Measurements from ENCODE around the gene ADGRG6.

Gene ADGRG6

DNA sequence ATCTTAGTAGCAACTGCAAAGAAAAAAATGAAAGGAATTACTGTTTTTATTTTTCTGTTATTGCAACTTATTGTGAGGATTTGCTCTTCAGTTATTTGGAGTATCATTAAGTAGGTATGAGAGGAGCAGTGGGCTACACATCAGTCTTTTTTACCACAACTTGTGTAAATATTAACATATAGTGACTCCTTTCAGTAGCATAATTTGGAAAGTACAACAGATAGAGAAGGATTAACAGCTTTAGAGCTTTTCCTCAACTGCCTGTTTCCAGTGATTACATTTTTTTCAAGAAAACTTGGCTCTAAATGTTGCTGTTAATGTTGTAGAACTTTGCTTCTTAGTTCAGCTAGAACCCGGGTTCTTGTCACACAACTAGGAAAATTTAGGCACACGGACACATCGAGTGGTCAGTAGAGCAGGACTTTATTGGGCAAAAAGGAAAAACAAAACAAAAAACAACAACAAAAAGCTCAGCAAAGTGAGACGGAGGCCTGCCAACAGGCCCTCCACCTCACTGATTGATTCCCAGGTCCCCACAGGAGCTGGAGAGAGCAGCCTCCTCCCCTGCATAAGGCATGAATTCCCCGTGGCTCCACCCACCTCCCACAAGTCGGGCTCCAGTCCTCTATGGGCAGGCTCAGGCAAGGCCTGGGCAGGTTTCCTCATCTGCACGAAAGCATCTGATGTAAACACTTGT, 75.1 kb downstream of the ADGRG6 start:
- DNase-seq: no peak

- no peak for DNase-seq
Observed at GRCh38 chr6:142377497-142377848, 75.7 kb downstream of the ADGRG6 start.

GRCh38 chr6:142378138-142378875, 76.5 kb downstream of the ADGRG6 start:
- DNase-seq: peak; percentile 44 to 79 (median 64)

GRCh38 chr6:142380626-142381025, 78.8 kb downstream of the ADGRG6 start:
- DNase-seq: peak; percentile 55 to 70 (median 62)

DNA sequence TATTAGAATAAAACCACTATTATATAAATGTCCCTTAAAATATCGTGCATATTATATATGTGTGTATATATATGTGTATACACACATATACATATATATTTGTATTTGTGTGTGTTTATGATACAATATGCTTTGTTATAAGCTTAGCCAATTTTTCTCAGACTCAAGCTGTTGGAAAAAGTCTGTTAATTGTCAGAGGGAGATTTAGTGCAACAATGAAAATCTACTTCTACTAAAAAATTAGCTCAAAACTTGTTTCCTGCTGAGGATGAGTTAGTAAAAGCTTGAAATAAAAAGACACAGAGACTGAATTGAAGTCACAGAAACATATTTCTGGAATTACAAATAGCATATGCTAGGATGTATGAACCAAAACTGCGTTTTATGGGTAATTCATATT, 79.4 kb downstream of the ADGRG6 start:
- no peak for DNase-seq

- DNase-seq: no peak
Observed at GRCh38 chr6:142381845-142382378, 80.1 kb downstream of the ADGRG6 start.

- DNase-seq: no peak
Observed at GRCh38 chr6:142384519-142385254, 82.9 kb downstream of the ADGRG6 start.

DNA sequence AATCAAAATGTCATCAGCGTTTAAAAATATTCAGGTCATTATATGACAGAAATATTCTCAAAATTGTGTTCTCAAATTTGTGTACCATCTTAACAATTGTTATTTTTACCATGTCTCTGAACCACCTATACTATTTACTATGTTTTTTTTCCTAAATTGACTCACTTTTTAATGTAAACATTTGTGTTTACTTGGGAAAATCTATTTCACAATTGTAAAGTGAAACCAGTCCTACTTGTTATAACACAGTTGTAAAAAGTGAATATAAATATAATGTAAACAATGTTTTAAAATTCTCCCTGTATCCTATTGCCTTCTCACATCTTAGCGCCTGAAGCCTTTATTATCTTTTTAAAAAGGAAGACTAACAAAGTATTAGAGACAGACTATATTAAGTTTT, 83.5 kb downstream of the ADGRG6 start:
- no peak for DNase-seq

DNA sequence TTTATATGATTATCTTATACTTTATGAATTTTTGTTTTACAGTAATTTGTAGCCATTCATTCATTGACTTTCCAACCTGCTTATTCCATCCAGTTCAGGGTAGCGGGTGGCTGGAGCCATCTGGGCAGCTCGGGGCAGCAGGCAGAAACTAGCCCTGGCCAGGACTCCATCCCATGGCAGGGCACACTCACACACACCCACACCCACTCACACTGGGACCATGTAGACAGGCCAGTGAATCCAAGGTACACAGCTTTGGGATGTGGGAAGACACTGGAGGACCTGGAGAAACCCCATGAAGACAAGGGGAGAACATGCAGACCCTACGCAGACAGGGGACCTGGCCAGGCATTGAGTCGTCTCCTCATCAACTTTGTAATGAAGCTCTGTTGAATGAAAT, 84.8 kb downstream of the ADGRG6 start:
- no peak for DNase-seq

DNA sequence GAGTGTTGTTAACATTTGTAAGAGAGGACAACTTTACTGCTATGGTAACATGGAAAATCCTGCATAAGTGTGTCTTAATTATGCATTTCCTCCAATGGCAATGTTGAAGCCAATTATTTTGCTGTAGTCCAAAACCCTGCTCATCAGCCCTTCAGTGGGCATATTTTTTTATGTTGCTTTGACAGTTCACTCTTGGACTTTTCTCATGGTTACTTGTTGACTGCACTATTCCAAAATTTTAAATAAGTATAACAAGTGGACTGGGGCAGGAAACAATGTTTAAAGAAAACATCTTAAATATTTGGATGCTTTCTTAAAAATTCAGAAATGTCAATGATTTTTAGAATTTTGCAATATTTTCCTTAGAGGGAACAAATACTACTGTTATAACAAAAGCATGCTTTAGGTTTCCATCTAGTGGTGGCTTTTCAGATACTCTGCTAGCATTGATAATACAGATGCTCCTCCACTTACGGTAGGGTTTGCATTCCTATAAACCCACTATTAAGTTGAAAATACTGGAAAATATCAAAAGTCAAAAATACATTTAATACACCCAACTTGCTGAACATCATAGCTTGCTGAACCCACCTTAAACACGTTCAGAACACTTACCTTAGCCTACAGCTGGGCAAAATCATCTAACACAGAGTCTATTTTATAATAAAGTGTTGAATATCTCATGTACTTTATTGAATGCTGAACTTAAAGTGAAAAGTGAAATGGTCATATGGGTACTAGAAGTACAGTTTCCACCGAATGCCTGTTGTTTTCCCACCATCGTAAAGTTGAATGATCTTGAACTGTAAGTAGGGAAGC, 86.4 kb downstream of the ADGRG6 start:
- peak; percentile 42 to 76 (median 58) for DNase-seq

DNA sequence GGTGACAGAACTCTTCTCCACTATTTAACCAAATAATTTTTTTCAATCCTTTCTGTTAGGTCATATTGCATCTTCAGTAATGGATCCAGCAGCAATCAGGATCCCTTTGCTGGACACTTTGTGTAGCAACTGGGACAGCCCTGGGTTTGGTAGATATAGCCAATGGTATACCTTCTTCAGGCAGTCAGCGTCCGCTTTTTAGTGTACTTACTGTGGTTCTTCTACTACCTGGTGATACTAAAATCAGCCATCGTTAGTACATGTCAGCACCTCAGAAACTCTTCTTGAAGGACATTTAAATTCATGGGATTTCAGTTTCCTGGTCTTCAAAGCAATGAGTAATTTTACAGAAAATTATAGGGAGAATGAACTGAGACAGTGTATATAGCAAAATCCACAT, 93.5 kb downstream of the ADGRG6 start:
- DNase-seq: no peak

DNA sequence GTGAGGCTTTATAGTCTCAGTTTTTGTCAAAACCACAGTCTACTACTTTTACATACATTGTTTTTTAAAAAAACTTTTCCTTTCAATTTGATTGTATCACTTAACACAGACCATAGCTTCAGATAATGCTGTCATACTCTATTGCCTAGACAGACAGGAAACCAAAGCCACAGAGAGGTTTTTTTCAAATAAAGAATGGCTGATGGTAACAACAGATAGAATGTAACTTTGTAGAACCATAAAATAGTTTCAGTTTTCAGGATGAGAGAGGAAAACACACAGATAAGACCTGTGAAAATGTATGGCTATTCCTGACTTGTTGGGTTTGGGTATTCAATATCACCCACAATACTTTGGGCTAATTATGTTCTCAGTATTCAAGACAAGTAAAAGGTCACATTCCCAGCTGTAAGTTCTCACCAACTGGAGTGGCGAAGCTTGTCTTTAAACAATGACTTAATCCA, 94.0 kb downstream of the ADGRG6 start:
- no peak for DNase-seq

GRCh38 chr6:142398353-142398752, 96.5 kb downstream of the ADGRG6 start:
- DNase-seq: no peak

GRCh38 chr6:142399739-142400138, 97.9 kb downstream of the ADGRG6 start:
- no peak for DNase-seq

DNA sequence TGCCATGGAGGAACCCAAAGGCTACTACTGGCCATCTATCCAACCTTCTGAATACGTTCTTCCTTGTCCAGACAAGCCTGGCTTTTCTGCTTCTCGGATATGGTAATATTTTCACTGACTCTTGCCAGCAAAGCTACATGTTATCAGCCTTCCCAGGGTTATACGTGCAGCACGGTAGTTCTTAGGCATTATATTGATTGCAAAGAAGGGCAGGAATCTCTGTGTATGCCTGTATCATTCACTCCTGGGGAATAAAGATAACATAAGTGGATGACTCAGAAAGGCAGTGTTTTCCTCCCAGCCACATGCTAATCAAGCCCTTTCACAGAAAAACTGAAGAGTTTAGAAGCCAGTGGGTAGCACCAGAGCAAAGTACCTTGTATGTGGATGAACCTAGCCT, 98.7 kb downstream of the ADGRG6 start:
- no peak for DNase-seq

DNA sequence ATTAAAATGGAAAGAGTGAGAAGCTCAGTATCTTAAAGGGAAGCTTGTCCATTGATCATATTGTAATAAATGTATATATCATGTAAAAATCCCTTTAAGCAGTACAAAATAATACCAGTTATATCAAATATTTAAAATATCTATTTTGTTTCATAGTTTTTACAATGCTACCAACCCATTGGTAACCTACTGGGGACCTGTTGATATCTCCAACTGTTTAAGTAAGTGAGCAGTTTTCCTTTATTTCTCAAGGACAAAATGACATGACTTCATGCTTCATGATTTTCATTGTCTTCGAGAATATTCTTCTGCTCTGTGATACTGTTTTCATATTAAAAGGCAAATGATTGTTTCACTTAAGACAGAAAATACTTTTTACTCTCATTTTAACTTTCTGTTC, 100.0 kb downstream of the ADGRG6 start:
- DNase-seq: no peak

DNA sequence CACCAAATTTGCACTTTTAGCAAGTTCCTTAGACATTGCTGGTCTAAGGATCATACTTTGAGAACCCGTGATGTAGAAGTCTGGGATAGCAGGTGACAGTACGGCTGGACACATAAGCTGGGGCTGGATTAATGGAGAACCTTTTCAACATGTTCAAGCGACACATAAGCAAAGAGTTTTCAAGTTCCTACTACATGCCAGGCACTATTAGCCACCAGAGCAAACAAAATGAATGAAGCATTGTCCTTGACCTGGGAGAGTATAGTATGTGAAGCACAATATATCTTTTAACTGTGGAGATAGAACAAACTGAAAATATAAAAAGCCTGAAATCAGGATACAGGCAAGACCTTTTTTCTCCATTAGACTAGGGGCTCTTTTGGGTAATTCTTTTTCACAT, 102.9 kb downstream of the ADGRG6 start:
- no peak for DNase-seq

DNA sequence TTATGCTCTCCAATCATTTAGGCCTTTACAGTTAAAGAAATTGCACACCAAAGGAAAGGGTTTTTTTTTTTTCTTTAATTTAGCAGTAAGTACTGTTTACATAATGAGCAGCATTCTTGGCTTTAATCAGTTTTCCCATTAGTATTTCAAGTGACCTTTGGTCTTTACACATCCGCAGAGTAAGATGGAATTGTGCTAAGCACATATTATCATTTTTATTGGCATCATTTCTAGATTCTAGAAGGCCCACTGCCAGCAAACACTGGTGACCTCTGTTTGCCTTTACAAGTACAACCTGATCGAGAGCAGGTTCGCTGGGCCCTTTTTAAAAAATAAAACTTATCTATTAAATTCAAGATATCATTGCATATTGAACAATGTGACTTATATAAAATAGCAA, 104.3 kb downstream of the ADGRG6 start:
- no peak for DNase-seq

DNA sequence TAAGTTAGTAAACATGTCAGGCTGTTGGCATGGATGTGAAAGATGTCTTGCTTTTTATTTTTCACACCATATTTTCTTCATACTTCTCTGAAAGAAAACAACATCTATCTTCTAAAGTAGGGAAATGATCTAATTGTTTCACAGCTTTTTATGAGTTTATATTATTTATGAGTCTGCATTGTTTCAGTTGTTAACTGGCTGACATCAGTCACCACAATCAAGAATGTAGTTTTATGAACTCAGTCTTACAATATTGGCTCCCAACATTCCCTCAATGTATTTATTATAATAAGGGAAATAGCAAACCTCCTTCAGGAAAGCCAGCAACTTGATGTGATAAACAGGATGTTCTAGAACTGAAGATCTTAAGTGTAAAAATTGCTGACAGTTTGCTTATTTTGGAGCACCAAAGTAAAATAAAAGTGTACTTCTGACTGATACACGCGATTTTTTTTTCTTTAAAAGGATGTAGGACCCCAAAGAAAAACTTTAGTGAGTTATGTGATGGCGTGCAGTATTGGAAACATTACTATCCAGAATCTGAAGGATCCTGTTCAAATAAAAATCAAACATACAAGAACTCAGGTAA, 106.0 kb downstream of the ADGRG6 start:
- no peak for DNase-seq

GRCh38 chr6:142408409-142408808, 106.6 kb downstream of the ADGRG6 start:
- no peak for DNase-seq

DNA sequence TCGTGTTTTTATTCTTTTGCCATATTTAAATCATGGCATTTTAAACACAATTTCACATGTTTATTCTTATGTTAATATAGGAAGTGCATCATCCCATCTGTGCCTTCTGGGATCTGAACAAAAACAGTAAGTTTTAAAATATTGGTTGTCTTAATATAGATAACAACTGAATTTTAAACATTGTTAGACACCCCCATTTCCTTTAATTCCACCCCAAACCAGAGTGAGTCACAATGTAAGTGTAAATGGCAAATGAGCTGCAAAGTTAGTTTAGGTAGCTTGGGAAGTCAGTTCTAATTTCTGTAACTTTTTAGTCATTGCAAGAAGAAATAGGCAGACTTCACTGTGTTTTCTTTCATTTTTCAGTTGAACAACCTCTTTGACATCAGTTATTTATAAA, 108.0 kb downstream of the ADGRG6 start:
- DNase-seq: no peak

GRCh38 chr6:142411145-142411544, 109.3 kb downstream of the ADGRG6 start:
- no peak for DNase-seq
